HepG2 (cell line): ENCODE measurements around the gene SIGLEC8. TPM values are rescaled to one million over a fixed set of nuclear protein-coding genes. Genes with fewer than 3 reads are reported as not detected.

Source experiments
- ATAC-seq: fragments of 200-7000 bp; cut with Tn5 transposase; 3 replicates; pipeline ENCODE4 v1.9.1; 2020; ENCODE audit warnings: mild to moderate bottlenecking, moderate library complexity
- BruUV-seq: library from RNA; stranded (reverse); fragments of 400-500 nt; replicated peaks from 2 replicates; lab custom pipeline; 2021; lab: Mats Ljungman, UMichigan
- CTCF ChIA-PET: fragments of 300-600 bp; formaldehyde crosslinking; extraction: SDS; loops from one replicate; lab custom pipeline; 2021; ENCODE audit warnings: low total read pairs, inconsistent platforms, low intra/inter-chr PET ratio; lab: Yijun Ruan, JAX
- POLR2A ChIA-PET: fragments of 350-600 bp; sonication (Branson Sonifier 250); formaldehyde crosslinking; loops from one replicate; lab custom pipeline; 2020; ENCODE audit warnings: antibody characterized with exemption, inconsistent platforms; lab: Yijun Ruan, JAX
- DNase-seq: peaks from one replicate; pipeline ENCODE4 v3.0.0-alpha.2; 2015; ENCODE audit warnings: low spot score
- FAIRE-seq: peaks from 3 replicates; lab custom pipeline; 2011; peaks lifted over from hg19 to GRCh38; lab: Jason Lieb, UNC
- H2AFZ ChIP-seq: one replicate; pipeline ENCODE4 v1.6.1; 2011; ENCODE audit warnings: low read length, inconsistent platforms
- H3K27ac ChIP-seq: fragments of 300-600 bp; 3 replicates; pipeline ENCODE4 v1.8.0; 2011; ENCODE audit warnings: mixed run types, mild to moderate bottlenecking, mixed read lengths, low read length, inconsistent platforms; ENCODE audit not compliant: insufficient read depth; ENCODE audit errors: extremely low read length
- H3K27me3 ChIP-seq, 2 experiments: fragments of 200-600 bp in 1 of 2; 2 replicates in 1 of 2; 3 replicates in 1 of 2; pipeline versions ENCODE4 v1.6.0 to v1.8.0; 2011; ENCODE audit warnings: low read length in 2 of 2, mild to moderate bottlenecking in 2 of 2, moderate library complexity in 2 of 2, inconsistent platforms in 1 of 2; ENCODE audit not compliant: insufficient read depth in 2 of 2, control insufficient read depth in 1 of 2
- H3K36me3 ChIP-seq, 2 experiments: fragments of 200-600 bp in 1 of 2; replicated peaks in 1 of 2; 2 replicates in 1 of 2; 3 replicates in 1 of 2; pipeline versions ENCODE4 v1.5.1 to v1.8.0; 2011; ENCODE audit warnings: low read length in 2 of 2, inconsistent platforms in 1 of 2; ENCODE audit not compliant: insufficient read depth in 2 of 2, control insufficient read depth in 1 of 2
- H3K4me1 ChIP-seq: 2 replicates; pipeline ENCODE4 v1.5.1; 2012; ENCODE audit warnings: low read length, inconsistent platforms; ENCODE audit not compliant: insufficient read depth
- H3K4me2 ChIP-seq: 2 replicates; pipeline ENCODE4 v1.6.0; 2011; ENCODE audit warnings: low read depth, low read length, inconsistent platforms
- H3K4me3 ChIP-seq, 3 experiments: fragments of 200-600 bp in 1 of 3; sonication (generic), shearing (Covaris generic) in 1 of 3; replicated peaks in 1 of 3; 2 replicates each; pipeline ENCODE4 v1.5.1; 2011 to 2016; ENCODE audit warnings: low read length in 3 of 3, inconsistent platforms in 2 of 3, low read depth in 2 of 3, mild to moderate bottlenecking in 2 of 3, control low read depth in 1 of 3, mixed read lengths in 1 of 3; ENCODE audit not compliant: insufficient read depth in 1 of 3
- H3K79me2 ChIP-seq: one replicate; pipeline ENCODE4 v1.6.1; 2011; ENCODE audit warnings: low read length, inconsistent platforms; ENCODE audit not compliant: insufficient read depth
- H3K9ac ChIP-seq: 2 replicates; pipeline ENCODE4 v1.6.0; 2011; ENCODE audit warnings: mild to moderate bottlenecking, low read depth, low read length, inconsistent platforms; ENCODE audit not compliant: insufficient read depth
- H3K9me3 ChIP-seq: 2 replicates; pipeline ENCODE4 v1.5.1; 2012; ENCODE audit warnings: mild to moderate bottlenecking, low read length
- H4K20me1 ChIP-seq: 2 replicates; pipeline ENCODE4 v1.6.0; 2011; ENCODE audit warnings: inconsistent platforms, mild to moderate bottlenecking, low read length, moderate library complexity; ENCODE audit not compliant: insufficient read depth
- ARHGAP35 ChIP-seq: sonication (generic); formaldehyde crosslinking; IDR thresholded peaks from 2 replicates; pipeline ENCODE4 v1.9.0; 2022; ENCODE audit warnings: mild to moderate bottlenecking, inconsistent platforms, moderate library complexity, missing genetic modification reagents, borderline replicate concordance
- CEBPG ChIP-seq: IDR thresholded peaks from 2 replicates; pipeline ENCODE4 v1.6.1; 2016
- CERS6 ChIP-seq: sonication (generic); formaldehyde crosslinking; IDR thresholded peaks from 2 replicates; pipeline ENCODE4 v1.5.0; 2020; ENCODE audit warnings: missing genetic modification reagents
- CTCF ChIP-seq: sonication (generic); formaldehyde crosslinking; IDR thresholded peaks from 2 replicates; pipeline ENCODE4 v1.5.0; 2020; ENCODE audit warnings: mild to moderate bottlenecking, missing genetic modification reagents, moderate library complexity
- JARID2 ChIP-seq: sonication (generic); formaldehyde crosslinking; IDR thresholded peaks from 2 replicates; pipeline ENCODE4 v1.8.1; 2023; ENCODE audit warnings: missing genetic modification reagents, inconsistent platforms; ENCODE audit not compliant: insufficient replicate concordance
- MEIS2 ChIP-seq: sonication (generic); formaldehyde crosslinking; IDR thresholded peaks from 2 replicates; pipeline ENCODE4 v1.9.0; 2021; ENCODE audit warnings: mild to moderate bottlenecking, missing genetic modification reagents
- NCOA1 ChIP-seq: sonication (generic); formaldehyde crosslinking; IDR thresholded peaks from 2 replicates; pipeline ENCODE4 v1.9.0; 2021; ENCODE audit warnings: missing genetic modification reagents
- NONO ChIP-seq, 2 experiments: fragments of 450-650 bp in 1 of 2; sonication (generic) in 1 of 2; formaldehyde crosslinking in 1 of 2; IDR thresholded peaks in 1 of 2; conservative IDR thresholded peaks in 1 of 2; 2 replicates each; pipeline versions ENCODE4 v1.6.1 to v1.8.0; 2017 to 2022; ENCODE audit warnings: mild to moderate bottlenecking in 1 of 2, missing genetic modification reagents in 1 of 2, moderate library complexity in 1 of 2
- PRDM15 ChIP-seq: sonication (generic); formaldehyde crosslinking; IDR thresholded peaks from 2 replicates; pipeline ENCODE4 v1.4.0; 2020; ENCODE audit warnings: missing genetic modification reagents
- PREB ChIP-seq: sonication (generic); formaldehyde crosslinking; IDR thresholded peaks from 2 replicates; pipeline ENCODE4 v1.4.0; 2020; ENCODE audit warnings: missing genetic modification reagents
- TP53 ChIP-seq: sonication (generic); formaldehyde crosslinking; conservative IDR thresholded peaks from 2 replicates; pipeline ENCODE4 v1.4.0; 2020; ENCODE audit warnings: missing genetic modification reagents
- ZGPAT ChIP-seq: IDR thresholded peaks from 2 replicates; pipeline ENCODE4 v1.6.1; 2016; ENCODE audit warnings: mild to moderate bottlenecking
- ZNF446 ChIP-seq: sonication (generic); formaldehyde crosslinking; IDR thresholded peaks from 2 replicates; pipeline ENCODE4 v1.5.0; 2020; ENCODE audit warnings: mild to moderate bottlenecking, missing genetic modification reagents
- ZNF615 ChIP-seq: sonication (generic); formaldehyde crosslinking; IDR thresholded peaks from 2 replicates; pipeline ENCODE4 v1.5.0; 2020; ENCODE audit warnings: mild to moderate bottlenecking, missing genetic modification reagents, borderline replicate concordance
- WGBS: methylation state at CpG from one replicate; pipeline ENCODE4 v1.1.6; 2017; ENCODE audit warnings: low lambda C conversion rate; 5-methylcytosine and 5-hydroxymethylcytosine counted together
- in situ Hi-C: cut with HindIII; loops from 2 replicates; pipeline ENCODE4 v1.10.0; 2017; ENCODE audit warnings: low pct_unique_long_range_greater_than_20kb; ENCODE audit not compliant: extremely low pct_ligation_motif_present
- intact Hi-C: fragments of 100-400 bp; cut with micrococcal nuclease; formaldehyde crosslinking; loops from one replicate; pipeline ENCODE4 v1.10.0; 2022; ENCODE audit not compliant: unreplicated experiment
- polyA plus RNA-seq, 8 experiments: library from polyadenylated mRNA; depleted of rRNA in 3 of 8; stranded (reverse) in 7 of 8; unstranded in 1 of 8; fragments of >200 nt; fragmentation: Illumina TruSeq in 4 of 8; extraction: Trizol in 4 of 8; gene quantifications; 2 replicates each; pipeline versions ENCODE4 v1.2.1 to v1.2.3, GENCODE V29; 2011 to 2016; ENCODE audit warnings: low read depth in 4 of 8, missing spikeins in 1 of 8, mixed read lengths in 1 of 8; ENCODE audit not compliant: insufficient read depth in 1 of 8
- total RNA-seq, 5 experiments: library from RNA; depleted of rRNA; stranded (reverse); fragments of >200 nt; fragmentation: Illumina TruSeq; extraction: Trizol; gene quantifications; 2 replicates each; pipeline ENCODE4 v1.2.3, GENCODE V29; 2016; ENCODE audit warnings: low read depth in 1 of 5

Gene SIGLEC8
- total and polyA plus RNA-seq, 2 of the 13 experiments (the other 11 are each of a cell fraction or from before 2014, with no cell fraction given): not detected

GRCh38 chr19:51439021-51439465 is 19.2 kb downstream of the SIGLEC8 start (continued):
- TF ChIP-seq PRDM15 (CRISPR knock-in tag) (no peak), JARID2 (CRISPR knock-in tag) (no peak), CTCF (CRISPR knock-in tag) (peak; percentile 50), MEIS2 (CRISPR knock-in tag) (no peak), CEBPG (CRISPR knock-in tag) (peak; percentile 28; the same call in 1 of the 2 replicates), TP53 (CRISPR knock-in tag) (no peak)

- CTCF ChIA-PET: no interaction called here
- 4% methylated on average over 1 of the region's 1 CpG for WGBS
- TF ChIP-seq ARHGAP35 (CRISPR knock-in tag) (no peak), NONO (IDR thresholded peaks at IDR 0.05) (no peak), NONO (CRISPR knock-in tag; conservative IDR thresholded peaks at IDR 0.05) (no peak), NCOA1 (no peak), ZNF446 (no peak), CERS6 (CRISPR knock-in tag) (no peak), ZGPAT (no peak), ZNF615 (no peak), PREB (no peak)
Observed at GRCh38 chr19:51434456-51434855, 23.8 kb downstream of the SIGLEC8 start.

More at GRCh38 chr19:51434456-51434855, 23.8 kb downstream of the SIGLEC8 start:
- H3K9me3 ChIP-seq: no peaks in the 10 kb centered on the region
- H2AFZ ChIP-seq: no peak overlapping the region
- in situ Hi-C loops (no loop called here), intact Hi-C loops (no loop called here)
- H3K4me1 ChIP-seq: no peaks in the 10 kb centered on the region
- H4K20me1 ChIP-seq: no peaks in the 10 kb centered on the region
- H3K9ac ChIP-seq: no peak overlapping the region
- H3K4me3 ChIP-seq: no peak overlapping the region
- H3K36me3 ChIP-seq: no peaks in the 10 kb centered on the region
- POLR2A ChIA-PET: no interaction called here
- H3K4me2 ChIP-seq: no peak overlapping the region
- no peaks in the 10 kb centered on the region for H3K79me2 ChIP-seq
- DNase-seq: no peak
- no peak for FAIRE-seq
- no peak for ATAC-seq
- H3K27ac ChIP-seq: no peak overlapping the region
- BruUV-seq: no TSS peak
- H3K27me3 ChIP-seq: peaks cover 0 to 1% of the 10 kb centered on the region in 2 experiments; a peak in 2 of 5 replicates
